ENCODE measurements around the gene WDFY4.

- no peak for TF ChIP-seq HNRNPH1 (optimal IDR thresholded peaks at IDR 0.05; ENCODE audit: low read depth, low read length)
- no peak for TF ChIP-seq EZH2 (conservative IDR thresholded peaks at IDR 0.05; ENCODE audit: low read depth, low read length)
- TF ChIP-seq FOSL1 (CRISPR knock-in tag; IDR thresholded peaks at IDR 0.05; ENCODE audit: borderline replicate concordance) = no peak
- no peak for TF ChIP-seq ZNF790 (CRISPR knock-in tag; IDR thresholded peaks at IDR 0.05; ENCODE audit: borderline replicate concordance)
- no peak for TF ChIP-seq MIER3 (CRISPR knock-in tag; IDR thresholded peaks at IDR 0.05; ENCODE audit: borderline replicate concordance)
- TF ChIP-seq FOXK2 (IDR thresholded peaks at IDR 0.05) = no peak
- TF ChIP-seq ATF4 (CRISPR knock-in tag; IDR thresholded peaks at IDR 0.05) = no peak
- no peak for TF ChIP-seq ZNF510 (CRISPR knock-in tag; IDR thresholded peaks at IDR 0.05; ENCODE audit: low read depth)
- no peak for TF ChIP-seq ZNF280D (CRISPR knock-in tag; IDR thresholded peaks at IDR 0.05)
- no peak for TF ChIP-seq ZNF382 (CRISPR knock-in tag; IDR thresholded peaks at IDR 0.05; ENCODE audit: borderline replicate concordance)
Observed at GRCh38 chr10:48974510-48975156, 290.0 kb downstream of the WDFY4 start.

Data from HepG2 (cell line).